HCT116 (cell line): ENCODE data around the gene E2F6.

Source experiments
- CEBPB ChIP-seq: IDR thresholded peaks from 2 replicates; pipeline ENCODE4 v1.6.1; 2012; ENCODE audit warnings: low read depth
- ELF1 ChIP-seq: IDR thresholded peaks from 2 replicates; pipeline ENCODE4 v1.6.1; 2012; ENCODE audit warnings: low read depth, borderline replicate concordance
- EZH2 ChIP-seq: fragments of 200-600 bp; sonication (generic); IDR thresholded peaks from 2 replicates; pipeline ENCODE4 v1.6.1; 2017; ENCODE audit warnings: antibody characterized with exemption, mixed run types
- POLR2A ChIP-seq: IDR thresholded peaks from 2 replicates; pipeline ENCODE4 v1.7.0; 2011; ENCODE audit warnings: borderline replicate concordance; ENCODE audit not compliant: insufficient read depth, insufficient read length; ENCODE audit errors: extremely low read depth
- RAD21 ChIP-seq: IDR thresholded peaks from 2 replicates; pipeline ENCODE4 v1.6.1; 2012; ENCODE audit warnings: low read depth, mild to moderate bottlenecking
- TCF7L2 ChIP-seq: IDR thresholded peaks from 2 replicates; pipeline ENCODE4 v1.7.0; 2011; ENCODE audit warnings: borderline replicate concordance, inconsistent platforms; ENCODE audit not compliant: insufficient read depth, insufficient read length; ENCODE audit errors: extremely low read depth
- YY1 ChIP-seq: IDR thresholded peaks from 2 replicates; pipeline ENCODE4 v1.6.1; 2011; ENCODE audit warnings: low read length, low read depth, moderate library complexity, mild to moderate bottlenecking; ENCODE audit not compliant: insufficient replicate concordance; ENCODE audit errors: extremely low read depth
- TF ChIP-seq, protein P1 (sequence below): IDR thresholded peaks from 2 replicates; pipeline ENCODE4 v1.6.1; 2012
- TF ChIP-seq, protein P2 (sequence below), 3 experiments: fragments of 200-600 bp in 1 of 3; sonication (generic) in 1 of 3; IDR thresholded peaks in 2 of 3; conservative IDR thresholded peaks in 1 of 3; 2 replicates each; pipeline ENCODE4 v1.5.1; 2012 to 2017; ENCODE audit warnings: low read depth in 2 of 3, low read length in 2 of 3, antibody characterized with exemption in 1 of 3, borderline replicate concordance in 1 of 3, control low read depth in 1 of 3, mild to moderate bottlenecking in 1 of 3, mixed read lengths in 1 of 3, mixed run types in 1 of 3, moderate library complexity in 1 of 3; ENCODE audit not compliant: insufficient read depth in 1 of 3
- TF ChIP-seq, protein P3 (sequence below): IDR thresholded peaks from 2 replicates; pipeline ENCODE4 v1.6.1; 2012; ENCODE audit warnings: low read depth

DNA sequence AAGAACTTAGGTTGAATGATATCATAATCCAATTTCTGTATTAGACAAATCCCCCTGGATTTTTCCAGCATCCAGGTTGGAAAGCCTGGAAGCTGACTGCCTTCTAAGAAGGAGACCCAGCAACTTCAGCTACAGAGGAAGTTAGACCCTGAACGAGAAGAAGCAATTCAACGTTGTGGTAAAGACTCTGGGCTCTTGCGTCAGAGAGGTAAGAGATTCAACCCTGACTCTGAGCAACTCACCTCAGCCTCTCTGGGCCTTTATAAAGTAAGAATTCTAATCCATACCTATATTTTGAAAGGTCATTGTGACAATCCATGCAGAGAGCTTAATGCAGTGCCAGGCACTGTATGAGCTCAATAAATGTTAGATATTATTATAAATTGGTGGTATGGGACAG is 9.7 kb downstream of the E2F6 start:
- TF ChIP-seq YY1: no peak
- no peak for TF ChIP-seq RAD21
- TF ChIP-seq, protein P1, sequence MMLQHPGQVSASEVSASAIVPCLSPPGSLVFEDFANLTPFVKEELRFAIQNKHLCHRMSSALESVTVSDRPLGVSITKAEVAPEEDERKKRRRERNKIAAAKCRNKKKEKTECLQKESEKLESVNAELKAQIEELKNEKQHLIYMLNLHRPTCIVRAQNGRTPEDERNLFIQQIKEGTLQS: no peak
- TF ChIP-seq EZH2: no peak
- TF ChIP-seq POLR2A: no peak
- TF ChIP-seq, protein P2, sequence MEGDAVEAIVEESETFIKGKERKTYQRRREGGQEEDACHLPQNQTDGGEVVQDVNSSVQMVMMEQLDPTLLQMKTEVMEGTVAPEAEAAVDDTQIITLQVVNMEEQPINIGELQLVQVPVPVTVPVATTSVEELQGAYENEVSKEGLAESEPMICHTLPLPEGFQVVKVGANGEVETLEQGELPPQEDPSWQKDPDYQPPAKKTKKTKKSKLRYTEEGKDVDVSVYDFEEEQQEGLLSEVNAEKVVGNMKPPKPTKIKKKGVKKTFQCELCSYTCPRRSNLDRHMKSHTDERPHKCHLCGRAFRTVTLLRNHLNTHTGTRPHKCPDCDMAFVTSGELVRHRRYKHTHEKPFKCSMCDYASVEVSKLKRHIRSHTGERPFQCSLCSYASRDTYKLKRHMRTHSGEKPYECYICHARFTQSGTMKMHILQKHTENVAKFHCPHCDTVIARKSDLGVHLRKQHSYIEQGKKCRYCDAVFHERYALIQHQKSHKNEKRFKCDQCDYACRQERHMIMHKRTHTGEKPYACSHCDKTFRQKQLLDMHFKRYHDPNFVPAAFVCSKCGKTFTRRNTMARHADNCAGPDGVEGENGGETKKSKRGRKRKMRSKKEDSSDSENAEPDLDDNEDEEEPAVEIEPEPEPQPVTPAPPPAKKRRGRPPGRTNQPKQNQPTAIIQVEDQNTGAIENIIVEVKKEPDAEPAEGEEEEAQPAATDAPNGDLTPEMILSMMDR (IDR thresholded peaks at IDR 0.05 in 2 of 3, conservative IDR thresholded peaks at IDR 0.05 in 1 of 3; ENCODE audit: borderline replicate concordance in 1 of 3, insufficient read depth in 1 of 3, low read depth in 2 of 3, low read length in 2 of 3): no peak
- TF ChIP-seq TCF7L2: no peak
- TF ChIP-seq CEBPB: no peak
- TF ChIP-seq, protein P3, sequence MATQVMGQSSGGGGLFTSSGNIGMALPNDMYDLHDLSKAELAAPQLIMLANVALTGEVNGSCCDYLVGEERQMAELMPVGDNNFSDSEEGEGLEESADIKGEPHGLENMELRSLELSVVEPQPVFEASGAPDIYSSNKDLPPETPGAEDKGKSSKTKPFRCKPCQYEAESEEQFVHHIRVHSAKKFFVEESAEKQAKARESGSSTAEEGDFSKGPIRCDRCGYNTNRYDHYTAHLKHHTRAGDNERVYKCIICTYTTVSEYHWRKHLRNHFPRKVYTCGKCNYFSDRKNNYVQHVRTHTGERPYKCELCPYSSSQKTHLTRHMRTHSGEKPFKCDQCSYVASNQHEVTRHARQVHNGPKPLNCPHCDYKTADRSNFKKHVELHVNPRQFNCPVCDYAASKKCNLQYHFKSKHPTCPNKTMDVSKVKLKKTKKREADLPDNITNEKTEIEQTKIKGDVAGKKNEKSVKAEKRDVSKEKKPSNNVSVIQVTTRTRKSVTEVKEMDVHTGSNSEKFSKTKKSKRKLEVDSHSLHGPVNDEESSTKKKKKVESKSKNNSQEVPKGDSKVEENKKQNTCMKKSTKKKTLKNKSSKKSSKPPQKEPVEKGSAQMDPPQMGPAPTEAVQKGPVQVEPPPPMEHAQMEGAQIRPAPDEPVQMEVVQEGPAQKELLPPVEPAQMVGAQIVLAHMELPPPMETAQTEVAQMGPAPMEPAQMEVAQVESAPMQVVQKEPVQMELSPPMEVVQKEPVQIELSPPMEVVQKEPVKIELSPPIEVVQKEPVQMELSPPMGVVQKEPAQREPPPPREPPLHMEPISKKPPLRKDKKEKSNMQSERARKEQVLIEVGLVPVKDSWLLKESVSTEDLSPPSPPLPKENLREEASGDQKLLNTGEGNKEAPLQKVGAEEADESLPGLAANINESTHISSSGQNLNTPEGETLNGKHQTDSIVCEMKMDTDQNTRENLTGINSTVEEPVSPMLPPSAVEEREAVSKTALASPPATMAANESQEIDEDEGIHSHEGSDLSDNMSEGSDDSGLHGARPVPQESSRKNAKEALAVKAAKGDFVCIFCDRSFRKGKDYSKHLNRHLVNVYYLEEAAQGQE: no peak
- no peak for TF ChIP-seq ELF1
